GM18499 (cell line): ENCODE results near the gene GRK5.

Source experiments
- ATAC-seq: cut with Tn5 transposase; IDR thresholded peaks from one replicate; pipeline ENCODE4 v1.9.1; 2021; ENCODE audit warnings: moderate number of reproducible peaks; ENCODE audit not compliant: insufficient read depth, unreplicated experiment

The GRK5 gene

GRCh38 chr10:119393845-119394244, 186.5 kb downstream of the GRK5 start:
- no peak for ATAC-seq

- ATAC-seq, result no peak
Observed at GRCh38 chr10:119394657-119395279, 187.4 kb downstream of the GRK5 start.

- ATAC-seq, result no peak
Observed at GRCh38 chr10:119395280-119396007, 188.1 kb downstream of the GRK5 start.

- no peak for ATAC-seq
Observed at GRCh38 chr10:119396008-119396708, 188.8 kb downstream of the GRK5 start.

- ATAC-seq, result no peak
Observed at GRCh38 chr10:119396709-119397071, 189.3 kb downstream of the GRK5 start.

- ATAC-seq, result no peak
Observed at GRCh38 chr10:119397416-119397815, 190.0 kb downstream of the GRK5 start.

GRCh38 chr10:119398996-119399395, 191.6 kb downstream of the GRK5 start:
- no peak for ATAC-seq

GRCh38 chr10:119399466-119399865, 192.1 kb downstream of the GRK5 start:
- ATAC-seq, result no peak

- ATAC-seq, result no peak
Observed at GRCh38 chr10:119401671-119402395, 194.5 kb downstream of the GRK5 start.

GRCh38 chr10:119403921-119404320, 196.6 kb downstream of the GRK5 start:
- no peak for ATAC-seq

- ATAC-seq, result no peak
Observed at GRCh38 chr10:119404719-119405519, 197.5 kb downstream of the GRK5 start.

- no peak for ATAC-seq
Observed at GRCh38 chr10:119405520-119405807, 198.1 kb downstream of the GRK5 start.

GRCh38 chr10:119406137-119406536, 198.8 kb downstream of the GRK5 start:
- ATAC-seq, result no peak

GRCh38 chr10:119406601-119407253, 199.4 kb downstream of the GRK5 start:
- no peak for ATAC-seq

- no peak for ATAC-seq
Observed at GRCh38 chr10:119407254-119407777, 199.9 kb downstream of the GRK5 start.

GRCh38 chr10:119408072-119408471, 200.7 kb downstream of the GRK5 start:
- ATAC-seq, result no peak

GRCh38 chr10:119408969-119409371, 201.6 kb downstream of the GRK5 start:
- ATAC-seq, result no peak

- ATAC-seq, result no peak
Observed at GRCh38 chr10:119409385-119409784, 202.0 kb downstream of the GRK5 start.

GRCh38 chr10:119409906-119410305, 202.5 kb downstream of the GRK5 start:
- ATAC-seq, result no peak
